RWPE2 (cell line): ENCODE measurements around the gene NGEF.

Experiments
- ATAC-seq: fragments of 200-7000 bp; cut with Tn5 transposase; 3 replicates; pipeline ENCODE4 v1.9.1; 2021; ENCODE audit warnings: low read depth
- DNase-seq: peaks from one replicate; pipeline ENCODE4 v3.0.0-alpha.2; 2020; ENCODE audit warnings: low spot score
- H3K27ac ChIP-seq: fragments of 450-650 bp; 2 replicates; pipeline ENCODE4 v1.5.1; 2017; ENCODE audit warnings: mild to moderate bottlenecking; ENCODE audit not compliant: poor library complexity, severe bottlenecking
- H3K27me3 ChIP-seq: fragments of 250-450 bp; sonication (Bioruptor Pico); 2 replicates; pipeline ENCODE4 v1.5.1; 2021; ENCODE audit warnings: mild to moderate bottlenecking, moderate library complexity; ENCODE audit not compliant: insufficient read depth, poor library complexity, severe bottlenecking
- H3K36me3 ChIP-seq: fragments of 250-450 bp; sonication (Bioruptor Pico); 2 replicates; pipeline ENCODE4 v1.5.1; 2020; ENCODE audit warnings: low read depth, mild to moderate bottlenecking, moderate library complexity
- H3K4me1 ChIP-seq: fragments of 250-450 bp; sonication (Bioruptor Pico); 2 replicates; pipeline ENCODE4 v1.5.1; 2021; ENCODE audit warnings: mild to moderate bottlenecking, moderate library complexity; ENCODE audit not compliant: insufficient read depth, poor library complexity, severe bottlenecking
- H3K4me3 ChIP-seq: fragments of 250-450 bp; sonication (Bioruptor Pico); 2 replicates; pipeline ENCODE4 v1.5.1; 2021; ENCODE audit warnings: mild to moderate bottlenecking, moderate library complexity; ENCODE audit not compliant: severe bottlenecking
- H3K9me3 ChIP-seq: fragments of 250-450 bp; sonication (Bioruptor Pico); 2 replicates; pipeline ENCODE4 v1.5.1; 2021; ENCODE audit warnings: mild to moderate bottlenecking, moderate library complexity; ENCODE audit not compliant: severe bottlenecking
- CTCF ChIP-seq: fragments of 450-650 bp; IDR thresholded peaks from one replicate; pipeline ENCODE4 v1.5.1; 2017; ENCODE audit warnings: mild to moderate bottlenecking, moderate library complexity; ENCODE audit not compliant: poor library complexity, severe bottlenecking

Gene NGEF

GRCh38 chr2:232882505-232883115 is 130.4 kb downstream of the NGEF start:
- no peaks in the 10 kb centered on the region for H3K9me3 ChIP-seq
- no peak overlapping the region for H3K4me3 ChIP-seq
- no peaks in the 10 kb centered on the region for H3K27me3 ChIP-seq

GRCh38 chr2:232882085-232882484 is 131.0 kb downstream of the NGEF start:
- DNase-seq (no peak), ATAC-seq (no peak)
- H3K9me3 ChIP-seq, result no peaks in the 10 kb centered on the region
- H3K27me3 ChIP-seq, result no peaks in the 10 kb centered on the region
- H3K4me1 ChIP-seq, result no peaks in the 10 kb centered on the region
- H3K36me3 ChIP-seq, result no peaks in the 10 kb centered on the region
- no peak overlapping the region for H3K4me3 ChIP-seq
- TF ChIP-seq CTCF, result no peak
- no peak overlapping the region for H3K27ac ChIP-seq

More at GRCh38 chr2:232882505-232883115, 130.4 kb downstream of the NGEF start:
- Histone ChIP-seq H3K4me1 (no peaks in the 10 kb centered on the region), H3K27ac (no peak overlapping the region), H3K36me3 (no peaks in the 10 kb centered on the region)
- DNase-seq (no peak), ATAC-seq (no peak)
- no peak for TF ChIP-seq CTCF

- Histone ChIP-seq H3K9me3 (no peaks in the 10 kb centered on the region), H3K4me1 (no peaks in the 10 kb centered on the region), H3K36me3 (no peaks in the 10 kb centered on the region), H3K27ac (no peak overlapping the region), H3K4me3 (no peak overlapping the region), H3K27me3 (no peaks in the 10 kb centered on the region)
- TF ChIP-seq CTCF, result no peak
- ATAC-seq (no peak), DNase-seq (no peak)
These were observed 132.2 kb downstream of the NGEF start for GRCh38 chr2:232880764-232881351.

- no peaks in the 10 kb centered on the region for H3K36me3 ChIP-seq
- no peak overlapping the region for H3K27ac ChIP-seq
- H3K9me3 ChIP-seq, result no peaks in the 10 kb centered on the region
- no peaks in the 10 kb centered on the region for H3K27me3 ChIP-seq
- no peak for TF ChIP-seq CTCF
- H3K4me3 ChIP-seq, result no peak overlapping the region
- no peak for ATAC-seq
- DNase-seq, result no peak
- no peaks in the 10 kb centered on the region for H3K4me1 ChIP-seq
These were observed 133.2 kb downstream of the NGEF start for GRCh38 chr2:232879618-232880494.
